Stimulated activated CD8-positive, alpha-beta memory T cell treated with anti-CD3 and anti-CD28 coated beads, Interleukin-12 subunit alpha, Interleukin-12 subunit beta, amount 100 ng/mL, for 4 hours (primary cell): ENCODE data around the gene ANKRD40.
"Not testable (repeated sequence)": the region's sequence is repeated elsewhere in the genome, so short reads cannot be mapped to it uniquely, and the experiment has no call there.

Experiments used
- DNase-seq: peaks from one replicate; pipeline ENCODE4 v3.0.0-alpha.2; 2020; ENCODE audit warnings: low read depth

ANKRD40 gene, protein sequence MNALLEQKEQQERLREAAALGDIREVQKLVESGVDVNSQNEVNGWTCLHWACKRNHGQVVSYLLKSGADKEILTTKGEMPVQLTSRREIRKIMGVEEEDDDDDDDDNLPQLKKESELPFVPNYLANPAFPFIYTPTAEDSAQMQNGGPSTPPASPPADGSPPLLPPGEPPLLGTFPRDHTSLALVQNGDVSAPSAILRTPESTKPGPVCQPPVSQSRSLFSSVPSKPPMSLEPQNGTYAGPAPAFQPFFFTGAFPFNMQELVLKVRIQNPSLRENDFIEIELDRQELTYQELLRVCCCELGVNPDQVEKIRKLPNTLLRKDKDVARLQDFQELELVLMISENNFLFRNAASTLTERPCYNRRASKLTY

DNA sequence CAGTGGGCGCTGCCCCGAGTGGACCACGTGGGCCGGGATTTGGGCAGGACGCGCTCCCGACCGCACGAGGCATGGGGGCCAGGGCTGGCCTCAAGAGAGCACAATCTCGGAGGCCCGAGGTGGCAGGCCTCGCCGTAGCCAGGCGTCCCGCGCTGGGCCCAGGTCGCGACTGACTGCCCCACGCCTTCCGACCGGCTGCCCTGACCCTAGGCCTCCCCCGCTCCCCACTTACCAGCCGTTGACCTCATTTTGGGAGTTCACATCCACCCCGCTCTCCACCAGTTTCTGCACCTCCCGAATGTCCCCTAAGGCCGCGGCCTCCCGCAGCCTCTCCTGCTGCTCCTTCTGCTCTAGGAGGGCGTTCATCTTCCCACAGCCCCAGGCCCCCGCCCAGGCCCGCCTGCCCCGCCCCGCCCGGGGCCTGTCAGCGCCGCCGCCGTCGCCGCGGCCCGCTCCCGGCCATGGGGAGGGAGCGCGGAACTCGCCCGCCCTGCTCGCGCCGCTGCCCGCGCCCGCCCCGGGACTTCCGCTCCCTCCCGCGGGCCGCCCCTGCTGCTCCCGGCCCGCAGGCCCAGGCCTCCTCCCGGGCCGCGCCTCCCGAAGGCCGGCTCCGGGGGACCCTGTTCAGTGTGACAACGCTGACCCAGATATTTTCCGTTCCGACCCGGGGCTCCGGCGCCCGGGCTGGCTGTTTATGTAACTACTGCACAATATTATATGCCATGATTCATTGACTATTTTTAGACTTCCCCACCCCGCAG, at the start of gene ANKRD40:
TSS of gene ANKRD40 (minus strand) at position 626 of the 761 bp plus-strand sequence. CDS start at position 366, 260 bp downstream.
- DNase-seq: peak; percentile 83

DNA sequence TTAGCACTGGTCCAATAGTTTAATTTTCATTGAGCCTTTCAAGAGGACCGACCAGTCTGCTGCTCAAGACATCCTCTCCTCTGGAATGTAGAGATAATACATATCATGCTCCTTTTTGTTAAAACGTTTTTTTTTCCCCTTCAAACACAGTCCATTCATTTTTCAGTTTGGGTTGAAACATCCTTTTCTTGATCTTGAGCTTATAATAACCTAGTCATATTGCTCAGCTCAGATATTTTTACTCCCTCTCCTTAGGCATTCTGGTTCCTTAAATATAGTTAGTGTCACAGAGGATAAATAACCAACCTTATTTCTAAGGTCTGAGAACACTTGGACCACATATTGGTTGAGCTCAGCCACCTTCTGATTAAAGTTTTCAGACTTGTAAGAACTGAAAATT, 46.8 kb upstream of the ANKRD40 start:
- DNase-seq: no peak

DNA sequence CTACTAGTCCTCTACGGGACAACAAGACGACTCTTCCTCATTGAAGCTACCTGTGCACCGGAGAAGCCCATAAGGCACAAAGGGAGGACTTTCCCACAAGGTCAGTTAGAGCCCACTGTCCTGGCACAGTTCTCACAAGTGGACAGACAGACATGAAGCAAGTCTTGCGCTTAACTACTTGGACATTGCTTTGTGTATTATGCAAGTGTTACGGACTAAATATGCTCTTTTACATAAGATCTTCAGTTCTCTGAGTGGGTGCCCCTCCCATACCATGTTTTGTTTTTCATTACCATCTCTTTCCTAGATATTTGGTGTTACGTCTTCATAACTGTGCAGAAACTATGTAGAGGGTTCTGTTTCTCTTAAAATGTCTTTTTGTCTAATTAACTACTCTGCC, 41.5 kb upstream of the ANKRD40 start:
- DNase-seq: no peak

DNA sequence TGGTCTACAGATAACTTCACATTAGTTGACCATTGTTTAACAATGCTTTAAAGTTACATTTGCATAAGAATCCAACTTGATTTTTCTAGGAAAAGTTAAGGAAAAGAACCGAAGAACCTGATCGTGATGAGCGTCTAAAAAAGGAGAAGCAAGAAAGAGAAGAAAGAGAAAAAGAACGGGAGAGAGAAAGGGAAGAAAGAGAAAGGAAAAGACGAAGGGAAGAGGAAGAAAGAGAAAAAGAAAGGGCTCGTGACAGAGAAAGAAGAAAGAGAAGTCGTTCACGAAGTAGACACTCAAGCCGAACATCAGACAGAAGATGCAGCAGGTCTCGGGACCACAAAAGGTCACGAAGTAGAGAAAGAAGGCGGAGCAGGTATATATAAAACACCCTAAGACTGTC, 37.9 kb upstream of the ANKRD40 start:
- DNase-seq: no peak

DNA sequence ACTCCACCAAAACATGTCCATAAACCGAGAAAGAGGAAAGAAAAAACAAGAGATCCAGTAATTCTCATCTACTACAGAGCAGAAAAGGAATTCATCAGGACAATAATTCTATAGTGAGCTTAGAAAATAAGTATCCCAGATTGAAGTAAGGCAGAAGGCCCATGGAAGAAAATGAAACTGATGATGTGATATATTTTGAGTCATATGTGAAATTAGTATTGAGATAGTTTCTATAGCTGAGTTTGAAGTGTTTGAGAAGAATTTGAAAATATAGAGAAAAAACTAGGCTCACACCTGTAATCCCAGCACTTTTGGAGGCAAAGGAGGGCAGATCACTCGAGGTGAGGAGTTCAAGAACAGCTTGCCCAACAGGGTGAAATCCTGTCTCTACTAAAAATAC, 31.4 kb upstream of the ANKRD40 start:
- DNase-seq: no peak

DNA sequence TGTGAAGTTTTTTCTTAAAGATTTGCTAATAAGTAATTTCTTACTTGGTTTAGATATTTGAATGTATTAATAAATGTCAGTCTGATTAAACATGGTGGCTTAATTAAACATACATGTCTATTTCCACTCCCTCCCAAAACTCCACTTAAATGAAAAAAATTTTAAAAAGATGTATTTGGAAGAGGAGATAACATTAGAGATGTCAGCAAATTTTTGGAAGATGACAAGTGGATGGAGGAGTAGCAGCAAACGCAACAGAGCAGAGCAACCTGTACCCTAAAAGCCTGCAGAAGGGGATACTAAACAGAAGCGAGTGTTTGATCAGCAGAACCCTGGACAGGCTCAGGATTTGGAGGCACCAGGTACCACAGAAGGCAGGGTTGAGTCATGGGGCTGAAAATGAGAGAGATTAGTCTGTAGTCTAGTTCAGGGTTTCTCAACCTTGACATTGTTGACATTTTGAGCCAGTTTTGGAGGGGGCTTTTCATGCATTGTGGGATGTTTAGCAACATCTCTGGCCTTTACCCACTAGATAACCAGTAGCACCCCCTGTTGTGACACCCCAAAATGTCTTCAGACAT, 29.5 kb upstream of the ANKRD40 start:
- no peak for DNase-seq

DNA sequence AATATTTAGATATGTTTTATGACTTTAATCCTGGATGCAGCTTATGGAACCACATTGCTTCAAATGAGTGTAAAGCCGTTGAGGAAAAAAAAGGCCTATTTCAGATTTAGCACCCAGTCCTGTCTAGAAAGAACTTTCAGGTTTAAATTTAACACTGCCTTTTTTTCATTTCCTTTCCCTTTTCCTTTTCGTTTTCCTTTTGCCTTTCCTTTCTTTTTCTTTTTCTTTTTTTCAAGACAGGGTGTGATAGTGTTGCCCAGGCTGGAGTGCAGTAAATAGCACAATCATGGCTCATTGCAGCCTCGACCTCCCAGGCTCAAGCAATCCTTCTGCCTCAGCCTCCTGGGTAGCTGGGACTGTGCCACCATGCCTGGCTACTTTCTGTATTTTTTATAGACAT, 27.6 kb upstream of the ANKRD40 start:
- DNase-seq: no peak

DNA sequence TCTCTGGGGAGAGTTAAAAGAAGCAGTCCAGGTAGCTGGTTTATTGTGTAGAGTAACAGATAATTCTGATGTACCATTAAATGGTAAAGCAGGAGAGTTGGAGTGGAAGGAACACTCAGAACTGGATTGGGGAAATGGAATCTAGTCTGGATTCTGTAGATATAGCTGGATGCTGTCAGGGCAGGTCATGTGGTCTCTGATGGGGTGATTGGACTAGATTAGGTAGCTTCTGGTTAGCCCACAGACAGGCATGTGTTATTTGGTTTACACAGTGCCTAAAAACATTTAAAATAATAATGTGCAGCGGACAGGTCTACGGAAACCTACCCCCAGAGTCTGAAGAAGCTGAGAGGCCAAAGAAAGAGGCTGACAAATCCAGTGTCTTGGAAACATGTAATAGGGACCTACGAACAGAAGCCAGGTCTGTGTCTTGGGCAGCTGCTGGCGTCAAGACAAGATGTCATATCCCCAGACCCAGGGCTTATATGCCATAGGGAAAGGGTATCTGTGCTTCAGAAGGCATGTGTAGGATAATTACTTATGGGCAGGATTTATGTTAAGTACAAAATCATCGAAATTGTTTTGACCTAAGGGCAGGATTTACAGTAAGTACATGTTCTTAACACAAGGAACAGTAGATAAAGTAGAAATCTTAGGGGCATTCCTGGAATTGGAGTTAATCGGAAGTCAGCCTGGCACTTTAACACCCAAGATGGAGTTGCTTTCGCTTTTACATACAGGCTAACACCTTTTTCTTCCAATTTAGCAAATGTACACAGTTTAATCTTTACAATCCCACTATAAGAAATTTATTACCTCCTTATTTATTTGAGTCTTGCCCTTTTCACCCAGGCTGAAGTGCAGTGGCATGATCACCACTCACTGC, 24.1 kb upstream of the ANKRD40 start:
- no peak for DNase-seq

DNA sequence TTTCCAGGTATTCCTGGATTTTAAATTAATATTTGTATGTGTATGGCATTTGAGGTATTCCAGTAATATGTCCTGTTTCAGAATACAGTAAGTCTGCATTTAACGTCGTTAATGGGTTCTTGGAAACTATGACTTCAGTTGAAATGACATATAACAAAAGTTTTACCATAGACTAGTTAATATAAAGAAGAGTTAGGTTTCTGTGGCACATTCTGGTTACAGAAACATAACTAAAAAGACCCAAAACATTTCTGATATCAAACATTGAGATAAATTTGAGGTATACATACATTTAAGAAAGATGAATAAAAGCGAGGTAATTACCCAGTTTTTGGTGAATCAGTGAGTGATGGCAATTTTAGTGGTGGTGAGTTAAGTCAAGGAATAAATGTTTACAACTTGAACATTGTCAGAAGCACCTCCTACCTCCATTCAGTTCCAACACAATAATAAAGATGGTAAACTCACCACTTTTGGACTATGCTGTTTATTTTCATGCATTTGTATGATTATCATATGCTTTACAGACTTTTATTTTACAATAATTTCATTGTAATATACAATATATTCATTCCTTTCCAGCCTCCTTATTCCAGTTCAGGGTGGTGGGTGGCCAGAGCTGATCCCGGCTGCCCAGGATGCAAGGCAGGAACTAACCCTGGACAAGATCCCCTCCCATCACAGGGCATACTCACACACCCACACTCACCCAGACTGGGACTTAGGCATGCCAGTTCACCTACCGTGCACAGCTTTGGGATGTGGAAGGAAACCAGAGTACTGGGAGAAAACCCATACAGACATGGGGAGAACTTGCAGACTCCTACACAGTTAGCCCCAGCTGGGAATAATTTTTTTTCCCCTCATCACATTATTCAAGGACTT, 21.4 kb upstream of the ANKRD40 start:
- no peak for DNase-seq

DNA sequence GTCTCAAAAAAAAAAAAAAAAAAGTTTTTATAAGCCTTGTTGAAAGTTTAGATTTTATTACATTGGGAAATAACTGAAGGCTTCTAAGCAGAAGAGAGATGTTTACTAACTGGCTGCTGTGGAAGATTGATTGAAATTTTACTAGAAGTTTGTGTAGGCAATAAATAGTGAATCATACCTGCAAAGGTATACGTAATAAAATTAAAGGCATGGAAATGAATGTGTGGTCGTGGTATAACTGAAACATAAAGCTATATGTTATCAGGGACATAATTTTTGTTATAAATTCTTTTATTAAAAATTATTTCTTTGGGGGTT, 20.4 kb upstream of the ANKRD40 start:
- no peak for DNase-seq

DNA sequence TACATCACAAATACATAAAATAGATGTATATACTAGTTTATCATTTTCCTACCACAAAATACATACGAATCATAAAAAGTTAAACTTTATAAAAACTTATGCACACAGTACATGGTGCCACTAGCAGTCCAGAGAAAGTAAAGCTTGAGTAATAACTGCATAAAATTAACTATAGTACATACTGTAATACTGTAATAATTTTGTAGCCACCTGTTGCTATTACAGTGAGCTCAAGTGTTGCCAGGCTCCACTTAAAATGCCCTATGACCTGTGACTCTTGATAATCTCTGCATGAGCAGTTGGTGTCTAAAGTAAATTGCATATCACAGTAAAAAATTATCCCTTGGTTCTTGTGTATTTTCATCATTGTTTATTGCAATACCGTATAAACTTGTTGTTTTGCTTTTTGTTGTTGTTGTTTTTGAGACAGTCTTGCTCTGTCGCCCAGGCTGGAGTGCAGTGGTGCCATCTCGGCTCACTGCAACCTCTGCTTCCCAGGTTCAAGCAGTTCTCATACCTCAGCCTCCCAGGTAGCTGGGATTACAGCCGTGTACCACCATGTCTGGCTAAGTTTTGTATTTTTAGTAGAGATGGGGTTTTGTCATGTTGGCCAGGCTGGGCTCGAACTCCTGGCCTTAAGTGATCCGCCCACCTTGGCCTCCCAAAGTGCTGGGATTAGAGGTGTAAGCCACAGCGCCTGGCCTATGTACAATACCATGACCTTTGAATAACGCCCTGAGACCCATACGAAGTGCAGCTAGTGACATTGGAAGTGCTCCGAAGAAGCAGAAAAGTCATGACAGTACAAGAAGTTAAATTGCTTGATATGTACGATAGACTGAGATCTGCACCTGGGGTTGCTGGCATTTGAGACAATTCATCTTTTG, 18.3 kb upstream of the ANKRD40 start:
- no peak for DNase-seq

DNA sequence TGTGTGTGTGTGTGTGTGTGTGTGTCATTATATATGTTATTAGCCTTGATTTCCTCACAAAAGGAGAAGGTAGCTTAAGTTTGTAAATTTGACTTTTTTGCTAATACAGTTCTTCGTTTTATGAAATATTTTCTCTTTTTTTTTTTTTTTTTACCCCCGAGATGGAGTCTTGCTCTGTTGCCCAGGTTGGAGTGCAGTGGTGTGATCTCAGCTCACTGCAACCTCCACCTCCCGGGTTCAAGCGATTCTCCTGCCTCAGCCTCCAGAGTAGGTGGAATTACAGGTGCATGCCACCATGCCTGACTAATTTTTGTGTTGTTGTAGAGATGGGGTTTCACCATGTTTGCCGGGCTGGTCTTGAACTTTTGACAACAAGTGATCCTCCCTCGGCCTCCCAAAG, 16.9 kb upstream of the ANKRD40 start:
- DNase-seq: not testable (repeated sequence)

DNA sequence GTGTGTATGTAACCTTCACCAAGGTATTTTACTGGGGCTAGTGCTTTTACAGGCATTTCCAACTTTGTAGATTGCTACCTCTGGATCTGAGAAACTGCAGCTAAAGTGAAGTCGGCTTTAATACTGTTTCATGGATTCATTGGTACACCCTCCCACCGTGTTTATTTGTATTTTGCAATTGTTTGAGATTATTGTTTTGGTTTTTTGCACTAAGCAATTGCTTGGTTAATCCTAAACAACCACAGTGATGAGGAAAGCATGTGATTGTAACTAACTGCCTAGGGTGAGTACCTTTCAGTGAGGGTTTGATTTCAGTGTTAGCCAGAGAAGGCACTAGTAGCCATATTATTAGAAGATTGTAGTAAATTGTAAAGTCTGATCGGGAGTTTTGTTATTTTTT, 15.0 kb upstream of the ANKRD40 start:
- DNase-seq: no peak

DNA sequence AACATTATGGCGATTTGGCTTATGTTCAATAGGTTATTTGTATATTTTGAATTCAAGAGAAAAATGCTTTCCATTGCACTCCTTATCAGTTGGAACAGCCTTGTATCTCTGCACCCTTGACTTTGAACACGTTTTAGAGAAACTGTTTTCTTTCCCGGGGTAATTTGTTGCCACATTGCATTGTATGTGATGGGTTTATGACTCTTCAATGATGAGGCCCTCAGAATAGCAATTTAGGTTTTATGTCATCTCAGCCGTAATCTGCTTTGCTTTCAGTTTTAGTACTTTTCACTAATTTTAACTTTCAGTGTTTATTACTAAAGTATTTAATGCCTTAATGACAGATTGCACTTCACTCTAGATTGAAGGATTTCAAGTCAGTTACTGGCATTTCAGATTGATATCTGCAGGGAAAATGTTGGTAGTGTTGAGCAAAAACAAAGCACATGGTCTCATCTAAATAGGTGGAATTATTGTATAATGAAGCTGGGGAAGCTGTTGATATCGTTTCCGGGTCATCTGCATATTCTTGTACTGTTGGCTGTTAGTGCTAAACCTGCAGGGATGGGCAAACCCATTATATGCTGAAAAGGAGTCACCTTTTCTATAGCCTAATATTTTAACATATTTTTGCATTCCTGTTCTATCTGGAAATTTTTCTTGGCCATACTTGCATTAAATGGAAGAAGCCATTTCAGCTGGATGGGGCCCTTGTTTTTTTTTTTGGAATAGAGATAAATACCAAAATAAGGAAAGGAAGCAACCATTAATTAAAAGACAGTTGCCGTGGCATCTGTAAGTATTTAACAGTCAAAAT, 13.7 kb upstream of the ANKRD40 start:
- no peak for DNase-seq

DNA sequence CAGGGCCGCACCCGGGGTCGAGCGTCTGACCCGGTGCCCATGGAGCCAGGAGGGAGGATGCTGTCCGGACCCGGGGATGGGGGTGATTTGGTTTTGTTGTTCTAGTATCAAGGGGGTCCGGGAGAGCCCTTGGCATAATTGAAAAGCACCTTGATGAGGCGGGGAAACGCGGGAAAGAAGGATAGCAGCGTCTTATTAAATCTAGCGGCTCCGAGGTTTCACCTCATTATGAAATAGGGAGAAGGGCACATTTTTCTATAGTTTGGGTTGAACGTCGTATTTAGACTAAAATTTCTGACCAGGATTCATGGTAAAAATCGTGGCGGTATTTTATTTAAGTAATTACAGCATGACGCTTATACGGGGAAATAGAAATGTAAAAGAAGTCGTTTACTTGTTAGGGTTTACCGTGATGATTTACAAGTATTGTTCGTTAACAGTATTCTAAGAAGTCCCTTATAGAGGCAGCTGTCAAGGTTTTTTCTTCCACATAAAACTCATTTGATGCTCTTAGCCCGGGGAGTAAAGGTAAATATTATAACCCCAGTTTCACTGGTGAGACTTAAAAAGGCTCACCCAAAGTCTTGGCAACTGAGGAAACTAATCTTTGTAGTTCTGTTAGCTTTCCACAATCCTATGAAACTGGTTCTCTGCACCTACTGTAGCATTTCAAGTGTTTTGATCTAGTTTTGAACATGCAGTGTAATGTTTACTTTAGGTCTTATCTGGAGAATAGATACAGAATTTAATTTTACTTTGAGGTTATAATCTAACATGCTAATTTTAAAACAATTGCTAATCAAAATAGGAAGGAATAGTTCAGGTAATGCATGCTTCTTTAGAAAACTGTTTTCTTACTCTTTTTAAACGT, 12.4 kb upstream of the ANKRD40 start:
- no peak for DNase-seq

DNA sequence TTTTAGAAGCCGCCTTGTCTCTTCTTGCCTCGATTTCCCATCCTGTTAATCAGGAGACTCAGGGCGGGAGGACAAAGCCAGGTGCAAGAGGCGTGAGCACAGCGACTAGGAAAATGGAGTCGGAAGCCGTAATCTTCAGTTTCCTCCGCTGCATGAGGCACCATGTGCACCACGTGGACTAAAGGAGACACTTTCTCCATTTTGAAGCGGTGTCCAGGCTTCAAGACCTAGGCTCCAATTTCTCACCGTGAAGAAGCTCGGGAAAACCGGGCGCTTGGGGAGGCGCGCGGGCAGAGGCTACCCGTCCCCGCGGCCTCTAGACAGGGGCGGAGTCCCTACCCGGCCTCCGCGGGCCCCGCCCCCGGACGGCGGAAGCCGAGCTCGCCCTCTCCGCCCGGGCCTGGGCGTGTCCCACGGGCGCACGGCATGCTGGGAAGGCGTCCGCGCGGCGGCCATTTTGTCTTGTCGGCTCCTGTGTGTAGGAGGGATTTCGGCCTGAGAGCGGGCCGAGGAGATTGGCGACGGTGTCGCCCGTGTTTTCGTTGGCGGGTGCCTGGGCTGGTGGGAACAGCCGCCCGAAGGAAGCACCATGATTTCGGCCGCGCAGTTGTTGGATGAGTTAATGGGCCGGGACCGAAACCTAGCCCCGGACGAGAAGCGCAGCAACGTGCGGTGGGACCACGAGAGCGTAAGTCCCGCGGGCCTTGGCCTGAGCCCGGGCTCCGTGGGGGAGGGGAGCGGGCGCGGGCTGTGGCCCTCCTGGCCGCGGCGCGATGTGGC, 11.6 kb upstream of the ANKRD40 start, which contains the start of gene LUC7L3:
TSS of gene LUC7L3 (plus strand) at position 460 of the 780 bp plus-strand sequence. CDS start at position 590, 130 bp downstream.
- DNase-seq: peak; percentile 90

DNA sequence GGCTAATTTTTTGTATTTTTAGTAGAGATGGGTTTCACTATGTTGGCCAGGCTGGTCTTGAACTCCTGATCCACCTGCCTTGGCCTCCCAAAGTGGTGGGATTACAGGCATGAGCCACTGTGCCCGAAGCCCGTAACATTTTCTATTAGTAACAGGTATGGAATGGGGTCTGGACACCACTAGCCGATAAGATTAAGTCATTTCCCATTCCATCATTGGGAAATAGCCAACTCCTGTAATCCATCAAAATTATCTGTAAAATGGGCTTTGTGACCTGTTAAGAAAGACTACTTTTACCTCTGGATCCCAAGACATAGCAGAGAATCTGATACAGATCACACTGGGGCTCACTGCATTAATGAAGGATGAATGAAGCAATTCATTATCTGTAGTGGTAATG, 7.8 kb upstream of the ANKRD40 start:
- no peak for DNase-seq
